Measurements from ENCODE around the gene LRTM2. TPM values are rescaled to one million over a fixed set of nuclear protein-coding genes. Genes with fewer than 3 reads are reported as not detected.

The LRTM2 gene
- polyA plus RNA-seq, 1 donor from 2014 or later: 2.4 TPM

- Histone ChIP-seq H2AFZ (ENCODE audit: low read depth, low read length) (no peak overlapping the region), H3K79me2 (replicated peaks; ENCODE audit: insufficient read depth, low read length) (no peaks in the 10 kb centered on the region), H4K20me1 (ENCODE audit: insufficient read depth) (no peaks in the 10 kb centered on the region), H3K4me3 (ENCODE audit: low read length) (no peak overlapping the region), H3K9me3 (ENCODE audit: low read length) (peaks cover 14% of the 10 kb centered on the region), H3K27ac (ENCODE audit: low read length) (no peak overlapping the region), H3K36me3 (ENCODE audit: insufficient read depth, low read length) (no peaks in the 10 kb centered on the region), H3F3A (ENCODE audit: insufficient read depth, low read length, poor library complexity, severe bottlenecking) (no peaks in the 10 kb centered on the region), H3K9me2 (ENCODE audit: insufficient read depth, low read length) (no peaks in the 10 kb centered on the region), H3K27me3 (ENCODE audit: insufficient read depth, low read depth, low read length) (no peaks in the 10 kb centered on the region), H3K9ac (ENCODE audit: low read length) (no peak overlapping the region), H3K4me2 (ENCODE audit: low read length) (no peak overlapping the region)
- TF ChIP-seq TAF1 (IDR thresholded peaks at IDR 0.05; ENCODE audit: low read depth) (no peak), EP300 (conservative IDR thresholded peaks at IDR 0.05; ENCODE audit: poor library complexity, severe bottlenecking) (no peak), EZH2 (IDR thresholded peaks at IDR 0.05; ENCODE audit: borderline replicate concordance, insufficient read depth, low read length, poor library complexity, severe bottlenecking) (no peak), REST (IDR thresholded peaks at IDR 0.05; ENCODE audit: borderline replicate concordance) (no peak), POLR2AphosphoS5 (IDR thresholded peaks at IDR 0.05) (no peak), SMC3 (conservative IDR thresholded peaks at IDR 0.05; ENCODE audit: poor library complexity) (no peak)
Observed at GRCh38 chr12:1851151-1851701, 30.9 kb downstream of the LRTM2 start.

- H3K9ac ChIP-seq (ENCODE audit: low read length): no peak overlapping the region
- no peaks in the 10 kb centered on the region for H4K20me1 ChIP-seq (ENCODE audit: insufficient read depth)
- H3K4me3 ChIP-seq (ENCODE audit: low read length): no peak overlapping the region
- H2AFZ ChIP-seq (ENCODE audit: low read depth, low read length): no peak overlapping the region
- H3F3A ChIP-seq (ENCODE audit: insufficient read depth, low read length, poor library complexity, severe bottlenecking): no peaks in the 10 kb centered on the region
- TF ChIP-seq CTCF (IDR thresholded peaks at IDR 0.05; ENCODE audit: poor library complexity, severe bottlenecking) (no peak), REST (IDR thresholded peaks at IDR 0.05; ENCODE audit: borderline replicate concordance) (no peak), RAD21 (conservative IDR thresholded peaks at IDR 0.05) (no peak), POLR2AphosphoS5 (IDR thresholded peaks at IDR 0.05) (no peak), TAF1 (IDR thresholded peaks at IDR 0.05; ENCODE audit: low read depth) (no peak), MXI1 (conservative IDR thresholded peaks at IDR 0.05; ENCODE audit: poor library complexity, severe bottlenecking) (no peak), EP300 (conservative IDR thresholded peaks at IDR 0.05; ENCODE audit: poor library complexity, severe bottlenecking) (no peak)
- H3K9me3 ChIP-seq (ENCODE audit: low read length): peaks cover 14% of the 10 kb centered on the region
- H3K9me2 ChIP-seq (ENCODE audit: insufficient read depth, low read length): no peaks in the 10 kb centered on the region
- H3K79me2 ChIP-seq (replicated peaks; ENCODE audit: insufficient read depth, low read length): no peaks in the 10 kb centered on the region
- no peak overlapping the region for H3K4me2 ChIP-seq (ENCODE audit: low read length)
- no peak overlapping the region for H3K27ac ChIP-seq (ENCODE audit: low read length)
- H3K36me3 ChIP-seq (ENCODE audit: insufficient read depth, low read length): no peaks in the 10 kb centered on the region
- no peaks in the 10 kb centered on the region for H3K27me3 ChIP-seq (ENCODE audit: insufficient read depth, low read depth, low read length)
Observed at GRCh38 chr12:1852076-1852475, 31.7 kb downstream of the LRTM2 start.
